ENCODE measurements around the gene PFN3. TPM values are rescaled to one million over a fixed set of nuclear protein-coding genes. Genes with fewer than 3 reads are reported as not detected.
A peak's percentile ranks its signal among the peaks of the same experiment; 100 is the strongest.
"Not testable (repeated sequence)": the region's sequence is repeated elsewhere in the genome, so short reads cannot be mapped to it uniquely, and the experiment has no call there.

Gene PFN3
- total RNA-seq, 1 donor from 2014 or later = not detected

- Mint-ChIP-seq H3K4me3 (peak overlapping the region; percentile 93), H3K27me3 (no peaks in the 10 kb centered on the region), H3K27ac (peak overlapping the region; percentile 98), H3K9me3 (no peaks in the 10 kb centered on the region), H3K36me3 (ENCODE audit: low read depth) (peaks cover 25% of the 10 kb centered on the region), H3K4me1 (peaks cover 45% of the 10 kb centered on the region)
- intact Hi-C loops (cut with micrococcal nuclease) = loop anchor here (5.0 kb wide), 1 partner anchor 418 kb away; the partner anchor contains the start of gene UIMC1
- DNase-seq = no peak
These were observed 24.8 kb upstream of the PFN3 start for GRCh38 chr5:177425196-177425800.

DNA sequence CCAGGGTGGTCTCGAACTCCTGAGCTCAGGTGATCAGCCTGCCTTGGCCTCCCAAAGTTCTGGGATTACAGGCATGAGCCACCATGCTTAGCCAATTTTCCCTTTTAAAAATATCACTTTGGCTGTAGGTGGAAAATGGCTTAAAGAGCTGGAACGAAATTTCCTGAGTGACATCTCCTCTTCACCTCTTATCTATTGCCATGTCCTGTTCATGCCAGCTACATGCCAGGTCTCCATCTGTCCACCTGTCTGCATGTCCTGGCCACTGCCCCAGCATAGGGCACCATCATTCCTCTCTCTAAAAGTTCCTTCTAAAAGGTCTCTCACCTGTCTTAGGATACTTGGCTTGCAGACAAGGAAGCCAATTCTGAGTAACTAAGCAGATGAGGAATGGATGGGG, 23.2 kb upstream of the PFN3 start:
- H3K27ac Mint-ChIP-seq = no peak overlapping the region
- H3K4me1 Mint-ChIP-seq = peaks cover 29% of the 10 kb centered on the region
- no peaks in the 10 kb centered on the region for H3K9me3 Mint-ChIP-seq
- no peak for DNase-seq
- H3K27me3 Mint-ChIP-seq = no peaks in the 10 kb centered on the region
- intact Hi-C loops (cut with micrococcal nuclease) = no loop called here
- peaks cover 10% of the 10 kb centered on the region for H3K36me3 Mint-ChIP-seq (ENCODE audit: low read depth)
- H3K4me3 Mint-ChIP-seq = no peak overlapping the region

DNA sequence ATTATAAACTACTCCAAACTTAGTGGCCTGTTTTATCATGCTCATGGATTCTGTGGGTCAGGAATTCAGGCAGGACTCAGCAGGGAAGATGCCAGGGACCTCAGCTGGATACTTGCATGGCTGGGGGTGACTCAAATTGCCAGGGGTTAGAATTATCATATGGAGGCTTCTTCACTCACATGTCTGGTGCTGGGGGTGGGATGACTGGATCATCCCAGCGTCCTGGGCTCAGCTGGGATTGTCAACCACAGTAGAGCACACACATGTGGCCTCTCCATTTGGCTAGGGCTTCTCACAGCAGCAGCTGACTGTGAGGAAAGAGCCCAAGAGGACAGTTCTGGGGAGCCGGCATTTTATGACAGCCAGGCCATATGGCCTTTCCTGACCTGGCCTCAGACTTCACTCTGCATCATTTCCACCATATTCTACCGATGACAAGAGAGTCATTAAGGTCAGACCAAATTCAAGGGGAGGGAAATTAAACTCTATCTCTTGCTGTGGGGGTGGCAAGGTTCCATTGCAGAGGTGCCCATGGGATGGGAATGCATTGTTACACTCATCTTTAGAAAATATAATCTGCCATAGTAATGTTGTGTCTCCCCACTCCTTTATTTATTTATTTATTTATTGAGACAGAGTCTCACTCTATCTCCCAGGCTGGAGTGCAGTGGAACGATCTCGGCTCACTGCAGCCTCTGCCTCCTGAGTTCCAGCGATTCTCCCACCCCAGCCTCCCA, 20.8 kb upstream of the PFN3 start:
- peaks cover 17% of the 10 kb centered on the region for H3K4me1 Mint-ChIP-seq
- H3K27ac Mint-ChIP-seq = no peak overlapping the region
- intact Hi-C loops (cut with micrococcal nuclease) = no loop called here
- H3K27me3 Mint-ChIP-seq = no peaks in the 10 kb centered on the region
- H3K9me3 Mint-ChIP-seq = no peaks in the 10 kb centered on the region
- no peak overlapping the region for H3K4me3 Mint-ChIP-seq
- no peak for DNase-seq
- no peaks in the 10 kb centered on the region for H3K36me3 Mint-ChIP-seq (ENCODE audit: low read depth)

- H3K9me3 Mint-ChIP-seq; H3K4me3 Mint-ChIP-seq; H3K36me3 Mint-ChIP-seq (ENCODE audit: low read depth); H3K27me3 Mint-ChIP-seq; intact Hi-C loops (cut with micrococcal nuclease); H3K27ac Mint-ChIP-seq; DNase-seq: not testable (repeated sequence)
- peaks cover 12% of the 10 kb centered on the region for H3K4me1 Mint-ChIP-seq
These were observed 20.0 kb upstream of the PFN3 start for GRCh38 chr5:177420472-177420871.

GRCh38 chr5:177419046-177419445, 18.6 kb upstream of the PFN3 start:
- Mint-ChIP-seq H3K4me3 (no peak overlapping the region), H3K9me3 (no peaks in the 10 kb centered on the region), H3K27me3 (no peaks in the 10 kb centered on the region), H3K36me3 (ENCODE audit: low read depth) (no peaks in the 10 kb centered on the region), H3K4me1 (peaks cover 4% of the 10 kb centered on the region), H3K27ac (no peak overlapping the region)
- DNase-seq = no peak
- intact Hi-C loops (cut with micrococcal nuclease) = no loop called here

- DNase-seq; H3K27ac Mint-ChIP-seq; H3K4me3 Mint-ChIP-seq; H3K9me3 Mint-ChIP-seq; intact Hi-C loops (cut with micrococcal nuclease); H3K36me3 Mint-ChIP-seq (ENCODE audit: low read depth); H3K27me3 Mint-ChIP-seq: not testable (repeated sequence)
- H3K4me1 Mint-ChIP-seq = peaks cover 13% of the 10 kb centered on the region
These were observed 16.6 kb upstream of the PFN3 start for GRCh38 chr5:177417081-177417480.

- intact Hi-C loops (cut with micrococcal nuclease) = no loop called here
- peaks cover 24% of the 10 kb centered on the region for H3K4me1 Mint-ChIP-seq
- H3K4me3 Mint-ChIP-seq = no peak overlapping the region
These were observed 14.0 kb upstream of the PFN3 start for GRCh38 chr5:177414481-177414880.

GRCh38 chr5:177412603-177413233, 12.3 kb upstream of the PFN3 start:
- H3K4me3 Mint-ChIP-seq = no peak overlapping the region
- intact Hi-C loops (cut with micrococcal nuclease) = no loop called here
- no peaks in the 10 kb centered on the region for H3K36me3 Mint-ChIP-seq (ENCODE audit: low read depth)
- no peaks in the 10 kb centered on the region for H3K9me3 Mint-ChIP-seq
- H3K4me1 Mint-ChIP-seq = peaks cover 24% of the 10 kb centered on the region
- no peak for DNase-seq
- H3K27me3 Mint-ChIP-seq = peaks cover 2% of the 10 kb centered on the region
- H3K27ac Mint-ChIP-seq = no peak overlapping the region

More at GRCh38 chr5:177414481-177414880, 14.0 kb upstream of the PFN3 start:
- H3K36me3 Mint-ChIP-seq (ENCODE audit: low read depth) = no peaks in the 10 kb centered on the region
- H3K27me3 Mint-ChIP-seq = no peaks in the 10 kb centered on the region
- no peak for DNase-seq
- H3K9me3 Mint-ChIP-seq = no peaks in the 10 kb centered on the region
- H3K27ac Mint-ChIP-seq = no peak overlapping the region

DNA sequence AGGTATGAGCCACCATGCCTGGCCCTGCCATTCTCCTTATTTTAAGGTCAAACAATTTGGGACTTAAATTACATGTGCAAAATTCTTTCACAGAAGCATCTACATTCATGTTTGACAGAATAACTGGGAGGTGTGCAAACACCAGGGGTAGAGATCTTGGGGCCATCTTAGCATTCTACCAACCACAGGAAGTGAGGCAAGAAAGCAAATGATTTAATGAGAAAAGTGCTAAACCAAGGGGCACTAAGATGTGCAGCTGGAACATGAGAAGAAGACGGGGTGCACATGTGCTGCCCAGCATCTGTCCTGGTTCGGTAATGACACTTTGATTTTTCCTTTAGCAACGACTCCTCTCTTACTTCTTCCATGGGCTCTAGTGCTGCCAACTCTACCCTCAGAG, 10.1 kb upstream of the PFN3 start:
- intact Hi-C loops (cut with micrococcal nuclease) = no loop called here

GRCh38 chr5:177409043-177409801, 8.8 kb upstream of the PFN3 start, which contains the start of gene F12:
Gene F12, minus strand, starts transcription at chr5:177409564. Its CDS starts 37 bp downstream, at chr5:177409527.
- H3K9me3 Mint-ChIP-seq = no peaks in the 10 kb centered on the region
- no peak for DNase-seq
- peaks cover 20% of the 10 kb centered on the region for H3K4me1 Mint-ChIP-seq
- no peaks in the 10 kb centered on the region for H3K36me3 Mint-ChIP-seq (ENCODE audit: low read depth)
- H3K4me3 Mint-ChIP-seq = no peak within 1 kb of the TSS
- no peak within 1 kb of the TSS for H3K27ac Mint-ChIP-seq
- intact Hi-C loops (cut with micrococcal nuclease) = loop anchor here (10.0 kb wide), 1 partner anchor 186 kb away; the partner anchor contains the start of gene TMED9
- peaks cover 8% of the 10 kb centered on the region for H3K27me3 Mint-ChIP-seq

More for the DNA sequence above, 10.1 kb upstream of the PFN3 start:
- Mint-ChIP-seq H3K27me3 (peaks cover 8% of the 10 kb centered on the region), H3K4me1 (peaks cover 24% of the 10 kb centered on the region), H3K27ac (no peak overlapping the region), H3K4me3 (no peak overlapping the region), H3K9me3 (no peaks in the 10 kb centered on the region), H3K36me3 (ENCODE audit: low read depth) (no peaks in the 10 kb centered on the region)
- no peak for DNase-seq

DNA sequence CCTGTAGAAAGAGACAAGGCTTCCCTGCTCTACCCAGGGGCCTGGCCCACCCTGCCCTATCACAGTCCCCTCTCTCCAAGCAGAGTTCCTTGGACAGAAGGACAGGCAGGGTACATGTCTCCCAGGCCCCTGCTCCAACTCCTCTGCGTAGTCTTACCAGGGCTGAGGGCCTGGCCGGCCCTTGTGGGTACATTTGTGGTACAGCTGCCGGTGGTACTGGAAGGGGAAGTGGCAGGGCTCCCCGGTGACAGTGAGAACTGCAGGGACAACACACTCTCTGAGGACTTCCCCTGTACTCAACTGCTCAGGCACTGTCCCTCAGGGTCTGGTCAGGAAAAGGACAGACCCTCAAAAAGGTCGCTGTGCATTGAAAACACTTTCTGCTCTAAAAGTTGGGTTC, 5.3 kb upstream of the PFN3 start:
- H3K9me3 Mint-ChIP-seq = no peaks in the 10 kb centered on the region
- H3K4me1 Mint-ChIP-seq = peaks cover 22% of the 10 kb centered on the region
- peaks cover 32% of the 10 kb centered on the region for H3K27me3 Mint-ChIP-seq
- no peak for DNase-seq
- no peaks in the 10 kb centered on the region for H3K36me3 Mint-ChIP-seq (ENCODE audit: low read depth)
- intact Hi-C loops (cut with micrococcal nuclease) = loop anchor here (10.0 kb wide), 1 partner anchor 189 kb away; the partner anchor contains the start of gene TMED9
- no peak overlapping the region for H3K27ac Mint-ChIP-seq
- no peak overlapping the region for H3K4me3 Mint-ChIP-seq

- intact Hi-C loops (cut with micrococcal nuclease) = loop anchor here (10.0 kb wide), 1 partner anchor 189 kb away; the partner anchor contains the start of gene TMED9
- Mint-ChIP-seq H3K27ac (no peak overlapping the region), H3K4me1 (peaks cover 17% of the 10 kb centered on the region), H3K4me3 (no peak overlapping the region), H3K9me3 (no peaks in the 10 kb centered on the region), H3K27me3 (peaks cover 32% of the 10 kb centered on the region), H3K36me3 (ENCODE audit: low read depth) (no peaks in the 10 kb centered on the region)
- no peak for DNase-seq
These were observed 4.9 kb upstream of the PFN3 start for GRCh38 chr5:177405312-177405711.

DNA sequence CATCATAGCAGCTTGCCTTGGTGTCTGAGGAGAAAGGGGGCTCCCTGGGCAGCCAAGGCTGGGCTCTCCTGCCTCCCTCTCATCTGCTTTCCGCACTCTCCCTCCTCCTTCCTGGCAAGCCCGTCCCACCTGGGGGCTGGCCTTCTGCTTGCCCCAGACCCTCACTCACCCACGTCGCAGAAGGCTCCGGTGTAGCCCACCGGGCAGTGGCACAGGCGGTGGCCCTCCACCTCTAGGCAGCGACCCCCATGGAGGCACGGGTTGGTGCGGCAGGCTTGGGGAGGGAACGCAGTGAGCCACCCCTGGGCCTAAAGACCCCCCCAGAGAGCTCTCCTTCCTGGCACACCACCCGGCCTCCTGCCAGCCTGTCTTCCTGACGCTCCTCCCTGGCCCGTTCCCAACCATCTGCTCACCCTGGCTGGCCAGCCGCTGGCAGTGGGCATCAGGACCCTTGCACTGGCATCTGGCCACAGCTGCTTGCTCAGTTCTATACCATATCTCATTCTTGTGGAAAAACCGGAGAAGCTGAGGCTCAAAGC, 4.2 kb upstream of the PFN3 start:
- Mint-ChIP-seq H3K27me3 (peaks cover 33% of the 10 kb centered on the region), H3K9me3 (no peaks in the 10 kb centered on the region), H3K4me3 (peak overlapping the region; percentile 88), H3K27ac (peak overlapping the region; percentile 29), H3K36me3 (ENCODE audit: low read depth) (no peaks in the 10 kb centered on the region), H3K4me1 (peaks cover 17% of the 10 kb centered on the region)
- intact Hi-C loops (cut with micrococcal nuclease) = loop anchor here (1.0 to 10.0 kb wide), 2 partner anchors 93 to 190 kb away; partner anchors contain the start of genes PDLIM7 and TMED9
- no peak for DNase-seq
